Measurements from ENCODE around the gene FBXO41. TPM values are rescaled to one million over a fixed set of nuclear protein-coding genes. Genes with fewer than 3 reads are reported as not detected.
A peak's percentile ranks its signal among the peaks of the same experiment; 100 is the strongest.

The FBXO41 gene
- polyA plus RNA-seq, 1 of the 3 experiments (the other 2 are of a cell fraction) = 3.1 TPM

- H3K27me3 ChIP-seq (ENCODE audit: insufficient read depth) = peaks cover 16% of the 10 kb centered on the region; the same call in 1 of the 2 replicates
- no peak for TF ChIP-seq CHD2 (IDR thresholded peaks at IDR 0.05; ENCODE audit: low read length, partially characterized antibody)
- TF ChIP-seq MXI1 (IDR thresholded peaks at IDR 0.05; ENCODE audit: low read depth, low read length) = no peak
- TF ChIP-seq ELF1 (IDR thresholded peaks at IDR 0.05) = no peak
- no peak for TF ChIP-seq EP300 (IDR thresholded peaks at IDR 0.05; ENCODE audit: borderline replicate concordance in 1 of 2, low read depth in 1 of 2, low read length in 1 of 2)
- no peak overlapping the region for H2AFZ ChIP-seq (ENCODE audit: low read depth)
- no peak overlapping the region for H3K27ac ChIP-seq (ENCODE audit: low read depth in 2 of 2, low read length in 1 of 2)
- 34% methylated on average over 3 of the region's 3 CpGs for WGBS (ENCODE audit: low lambda C conversion rate)
- H3K4me1 ChIP-seq (ENCODE audit: control insufficient read depth in 1 of 2, insufficient read depth in 2 of 2, low read depth in 1 of 2, low read length in 1 of 2) = peaks cover 0 to 7% of the 10 kb centered on the region in 2 experiments; a peak in 1 of 4 replicates
- H4K20me1 ChIP-seq (ENCODE audit: insufficient read depth) = no peaks in the 10 kb centered on the region
- no peaks in the 10 kb centered on the region for H3F3A ChIP-seq (replicated peaks; ENCODE audit: insufficient read depth)
- H3K9me3 ChIP-seq = no peaks in the 10 kb centered on the region
- no peaks in the 10 kb centered on the region for H3K36me3 ChIP-seq (replicated peaks in 1 of 2; ENCODE audit: control insufficient read depth in 1 of 2, insufficient read depth in 2 of 2, low read length in 1 of 2)
- H3K9ac ChIP-seq = no peak overlapping the region
- ChIA-PET CTCF (interaction anchor here (1.6 to 1.9 kb wide), 2 partner anchors 10 to 11 kb away, joined by 8 to 10 read pairs; no protein-coding TSS in a partner anchor), POLR2A (no interaction called here)
- no peak overlapping the region for H3K4me3 ChIP-seq (ENCODE audit: low read depth in 2 of 2, low read length in 1 of 2)
- H3K4me2 ChIP-seq = no peak overlapping the region
- H3K79me2 ChIP-seq (ENCODE audit: insufficient read depth) = no peaks in the 10 kb centered on the region
- no peak for DNase-seq
- no peaks in the 10 kb centered on the region for H3K9me2 ChIP-seq
Measured at GRCh38 chr2:73300926-73301325, 16.6 kb upstream of the FBXO41 start.

- no peak overlapping the region for H3K4me2 ChIP-seq
- no peaks in the 10 kb centered on the region for H3K9me3 ChIP-seq
- no peaks in the 10 kb centered on the region for H3F3A ChIP-seq (replicated peaks; ENCODE audit: insufficient read depth)
- H4K20me1 ChIP-seq (ENCODE audit: insufficient read depth) = no peaks in the 10 kb centered on the region
- peaks cover 0 to 10% of the 10 kb centered on the region in 2 experiments; a peak in 1 of 4 replicates for H3K4me1 ChIP-seq (ENCODE audit: control insufficient read depth in 1 of 2, insufficient read depth in 2 of 2, low read depth in 1 of 2, low read length in 1 of 2)
- POLR2A ChIA-PET = interaction anchor here (0.7 kb wide), 1 partner anchor 363 kb away, joined by 3 read pairs; no protein-coding TSS in a partner anchor
- no peak overlapping the region for H3K4me3 ChIP-seq (ENCODE audit: low read depth in 2 of 2, low read length in 1 of 2)
- no peaks in the 10 kb centered on the region for H3K9me2 ChIP-seq
- H3K79me2 ChIP-seq (ENCODE audit: insufficient read depth) = no peaks in the 10 kb centered on the region
- DNase-seq = peak; percentile 36
- H3K9ac ChIP-seq = no peak overlapping the region
- CTCF ChIA-PET = no interaction called here
- WGBS (ENCODE audit: low lambda C conversion rate) = 49% methylated on average over 4 of the region's 4 CpGs
- H2AFZ ChIP-seq (ENCODE audit: low read depth) = no peak overlapping the region
- no peak for TF ChIP-seq CHD2 (IDR thresholded peaks at IDR 0.05; ENCODE audit: low read length, partially characterized antibody)
- TF ChIP-seq IRF3 (IDR thresholded peaks at IDR 0.05; ENCODE audit: low read depth, low read length) = no peak
- no peak for TF ChIP-seq MEF2A (IDR thresholded peaks at IDR 0.05; ENCODE audit: borderline replicate concordance, low read depth)
- TF ChIP-seq NRF1 (IDR thresholded peaks at IDR 0.05; ENCODE audit: low read depth, low read length) = no peak
- no peak for TF ChIP-seq GABPA (IDR thresholded peaks at IDR 0.05; ENCODE audit: low read depth)
- peaks cover 44% of the 10 kb centered on the region for H3K27me3 ChIP-seq (ENCODE audit: insufficient read depth)
- no peak overlapping the region for H3K27ac ChIP-seq (ENCODE audit: low read depth in 2 of 2, low read length in 1 of 2)
- H3K36me3 ChIP-seq (replicated peaks in 1 of 2; ENCODE audit: control insufficient read depth in 1 of 2, insufficient read depth in 2 of 2, low read length in 1 of 2) = no peaks in the 10 kb centered on the region
Measured at GRCh38 chr2:73297586-73297985, 13.3 kb upstream of the FBXO41 start.

- H3K79me2 ChIP-seq (ENCODE audit: insufficient read depth) = no peaks in the 10 kb centered on the region
- H3K27me3 ChIP-seq (ENCODE audit: insufficient read depth) = peaks cover 48% of the 10 kb centered on the region
- no peak overlapping the region for H3K4me3 ChIP-seq (ENCODE audit: low read depth in 2 of 2, low read length in 1 of 2)
- peak; percentile 65 for DNase-seq
- H3K9ac ChIP-seq = no peak overlapping the region
- no peaks in the 10 kb centered on the region for H3K9me2 ChIP-seq
- H3K4me2 ChIP-seq = no peak overlapping the region
- no peaks in the 10 kb centered on the region for H3F3A ChIP-seq (replicated peaks; ENCODE audit: insufficient read depth)
- H4K20me1 ChIP-seq (ENCODE audit: insufficient read depth) = no peaks in the 10 kb centered on the region
- 18% methylated on average over 2 of the region's 2 CpGs for WGBS (ENCODE audit: low lambda C conversion rate)
- H3K9me3 ChIP-seq = no peaks in the 10 kb centered on the region
- ChIA-PET POLR2A (interaction anchor here (0.7 kb wide), 1 partner anchor 363 kb away, joined by 3 read pairs; no protein-coding TSS in a partner anchor), CTCF (interaction anchor here (1.0 kb wide), 1 partner anchor 25 kb away, joined by 3 read pairs; no protein-coding TSS in a partner anchor)
- peaks cover 0 to 10% of the 10 kb centered on the region in 2 experiments; a peak in 1 of 4 replicates for H3K4me1 ChIP-seq (ENCODE audit: control insufficient read depth in 1 of 2, insufficient read depth in 2 of 2, low read depth in 1 of 2, low read length in 1 of 2)
- no peak overlapping the region for H3K27ac ChIP-seq (ENCODE audit: low read depth in 2 of 2, low read length in 1 of 2)
- TF ChIP-seq RFX5 (IDR thresholded peaks at IDR 0.05; ENCODE audit: low read length) (peak; percentile 57; the same call in 1 of the 2 replicates), IRF3 (IDR thresholded peaks at IDR 0.05; ENCODE audit: low read depth, low read length) (no peak), SIN3A (IDR thresholded peaks at IDR 0.05; ENCODE audit: borderline replicate concordance, low read depth, low read length) (no peak)
- no peak overlapping the region for H2AFZ ChIP-seq (ENCODE audit: low read depth)
- no peaks in the 10 kb centered on the region for H3K36me3 ChIP-seq (replicated peaks in 1 of 2; ENCODE audit: control insufficient read depth in 1 of 2, insufficient read depth in 2 of 2, low read length in 1 of 2)
Measured at GRCh38 chr2:73297151-73297559, 12.9 kb upstream of the FBXO41 start.

All from SK-N-SH (cell line).